Measurements from ENCODE around the gene SMC5.

- TF ChIP-seq, protein P1, sequence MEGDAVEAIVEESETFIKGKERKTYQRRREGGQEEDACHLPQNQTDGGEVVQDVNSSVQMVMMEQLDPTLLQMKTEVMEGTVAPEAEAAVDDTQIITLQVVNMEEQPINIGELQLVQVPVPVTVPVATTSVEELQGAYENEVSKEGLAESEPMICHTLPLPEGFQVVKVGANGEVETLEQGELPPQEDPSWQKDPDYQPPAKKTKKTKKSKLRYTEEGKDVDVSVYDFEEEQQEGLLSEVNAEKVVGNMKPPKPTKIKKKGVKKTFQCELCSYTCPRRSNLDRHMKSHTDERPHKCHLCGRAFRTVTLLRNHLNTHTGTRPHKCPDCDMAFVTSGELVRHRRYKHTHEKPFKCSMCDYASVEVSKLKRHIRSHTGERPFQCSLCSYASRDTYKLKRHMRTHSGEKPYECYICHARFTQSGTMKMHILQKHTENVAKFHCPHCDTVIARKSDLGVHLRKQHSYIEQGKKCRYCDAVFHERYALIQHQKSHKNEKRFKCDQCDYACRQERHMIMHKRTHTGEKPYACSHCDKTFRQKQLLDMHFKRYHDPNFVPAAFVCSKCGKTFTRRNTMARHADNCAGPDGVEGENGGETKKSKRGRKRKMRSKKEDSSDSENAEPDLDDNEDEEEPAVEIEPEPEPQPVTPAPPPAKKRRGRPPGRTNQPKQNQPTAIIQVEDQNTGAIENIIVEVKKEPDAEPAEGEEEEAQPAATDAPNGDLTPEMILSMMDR (IDR thresholded peaks at IDR 0.05), result peak; percentile 75
- TF ChIP-seq EZH2 (IDR thresholded peaks at IDR 0.05; ENCODE audit: borderline replicate concordance, insufficient read depth, low read depth, low read length, poor library complexity, severe bottlenecking), result no peak
Measured at GRCh38 chr9:70352802-70353201, 94.0 kb downstream of the SMC5 start.
